Measurements from ENCODE around the gene AMMECR1. TPM values are rescaled to one million over a fixed set of nuclear protein-coding genes. Genes with fewer than 3 reads are reported as not detected.
"Not testable (repeated sequence)": the region's sequence is repeated elsewhere in the genome, so short reads cannot be mapped to it uniquely, and the experiment has no call there.

The AMMECR1 gene
- total RNA-seq: 1 to 10 TPM; 7.7 to 8.0 TPM
- 1 to 10 TPM; 5.3 to 6.1 TPM for polyA plus RNA-seq (ENCODE audit: insufficient read length in 2 of 2)
- long read RNA-seq, donor 1: 0 reads
- long read RNA-seq, donor 2, full-length matches to known transcripts: 2 of 2 reads
- long read RNA-seq, donor 2, partial matches to known transcripts: 0 of 2 reads
- long read RNA-seq, donor 2, other reads (novel, unspliced or antisense): 0 of 2 reads
- long read RNA-seq, donor 3: 0 reads
- long read RNA-seq, donor 4, full-length matches to known transcripts: 4 of 4 reads
- long read RNA-seq, donor 4, partial matches to known transcripts: 0 of 4 reads
- long read RNA-seq, donor 4, other reads (novel, unspliced or antisense): 0 of 4 reads

- DNase-seq (ENCODE audit: low read depth in 4 of 6, low spot score in 6 of 6): peak; percentile 38 to 93 (median 63)
- no peaks in the 10 kb centered on the region for H3K9me3 ChIP-seq (ENCODE audit: control insufficient read depth, insufficient read depth, low read length)
- peak within 1 kb of the TSS; percentile 80 for H3K4me3 ChIP-seq (ENCODE audit: low read depth, low read length)
- H3K27ac ChIP-seq (ENCODE audit: low read depth, low read length): peak within 1 kb of the TSS; percentile 77
- peaks cover 19% of the 10 kb centered on the region for H3K27me3 ChIP-seq (ENCODE audit: control insufficient read depth, insufficient read depth, low read length)
- H3K4me1 ChIP-seq (ENCODE audit: control insufficient read depth, insufficient read depth, low read length): no peaks in the 10 kb centered on the region
- WGBS (ENCODE audit: insufficient coverage): 19% methylated on average over 65 of the region's 78 CpGs
- no peaks in the 10 kb centered on the region for H3K36me3 ChIP-seq (ENCODE audit: control insufficient read depth, insufficient read depth, low read length)
These were observed at the start of gene AMMECR1 for GRCh38 chrX:110317820-110318663. AMMECR1 (minus strand) TSS chrX:110318085; CDS start chrX:110318071, 14 bp downstream.

GRCh38 chrX:110363244-110363643 lies 45.4 kb upstream of the AMMECR1 start:
- peaks cover 2% of the 10 kb centered on the region for H3K27me3 ChIP-seq (ENCODE audit: control insufficient read depth, insufficient read depth, low read length)
- H3K4me1 ChIP-seq (ENCODE audit: control insufficient read depth, insufficient read depth, low read length): no peaks in the 10 kb centered on the region
- H3K27ac ChIP-seq (ENCODE audit: low read depth, low read length): no peak overlapping the region
- H3K4me3 ChIP-seq (ENCODE audit: low read depth, low read length): no peak overlapping the region
- WGBS (ENCODE audit: insufficient coverage): no CpG with 5 or more reads among the region's 1 CpG
- no peak for DNase-seq (ENCODE audit: low read depth in 4 of 6, low spot score in 6 of 6)
- no peaks in the 10 kb centered on the region for H3K9me3 ChIP-seq (ENCODE audit: control insufficient read depth, insufficient read depth, low read length)
- no peaks in the 10 kb centered on the region for H3K36me3 ChIP-seq (ENCODE audit: control insufficient read depth, insufficient read depth, low read length)

- no peaks in the 10 kb centered on the region for H3K9me3 ChIP-seq (ENCODE audit: control insufficient read depth, insufficient read depth, low read length)
- DNase-seq (ENCODE audit: low read depth in 4 of 6, low spot score in 6 of 6): peak in 1 of 6 donors; percentile 1
- no peaks in the 10 kb centered on the region for H3K4me1 ChIP-seq (ENCODE audit: control insufficient read depth, insufficient read depth, low read length)
- H3K4me3 ChIP-seq (ENCODE audit: low read depth, low read length): no peak overlapping the region
- H3K27me3 ChIP-seq (ENCODE audit: control insufficient read depth, insufficient read depth, low read length): peaks cover 4% of the 10 kb centered on the region
- no peaks in the 10 kb centered on the region for H3K36me3 ChIP-seq (ENCODE audit: control insufficient read depth, insufficient read depth, low read length)
- H3K27ac ChIP-seq (ENCODE audit: low read depth, low read length): no peak overlapping the region
- WGBS (ENCODE audit: insufficient coverage): no CpG with 5 or more reads among the region's 1 CpG
These were observed 41.4 kb upstream of the AMMECR1 start for GRCh38 chrX:110359273-110359672.

GRCh38 chrX:110358548-110358947 lies 40.7 kb upstream of the AMMECR1 start, which contains the start of gene RTL9:
RTL9 (plus strand) TSS chrX:110358848; CDS start chrX:110450618, 91,770 bp downstream.
- H3K27ac ChIP-seq (ENCODE audit: low read depth, low read length): no peak within 1 kb of the TSS
- WGBS (ENCODE audit: insufficient coverage): no CpG with 5 or more reads among the region's 2 CpGs
- H3K9me3 ChIP-seq (ENCODE audit: control insufficient read depth, insufficient read depth, low read length): no peaks in the 10 kb centered on the region
- no peaks in the 10 kb centered on the region for H3K36me3 ChIP-seq (ENCODE audit: control insufficient read depth, insufficient read depth, low read length)
- H3K4me1 ChIP-seq (ENCODE audit: control insufficient read depth, insufficient read depth, low read length): no peaks in the 10 kb centered on the region
- DNase-seq (ENCODE audit: low read depth in 4 of 6, low spot score in 6 of 6): no peak
- H3K4me3 ChIP-seq (ENCODE audit: low read depth, low read length): no peak within 1 kb of the TSS
- H3K27me3 ChIP-seq (ENCODE audit: control insufficient read depth, insufficient read depth, low read length): peaks cover 4% of the 10 kb centered on the region

- Histone ChIP-seq H3K27me3 (ENCODE audit: control insufficient read depth, insufficient read depth, low read length) (peaks cover 3% of the 10 kb centered on the region), H3K36me3 (ENCODE audit: control insufficient read depth, insufficient read depth, low read length) (no peaks in the 10 kb centered on the region), H3K9me3 (ENCODE audit: control insufficient read depth, insufficient read depth, low read length) (no peaks in the 10 kb centered on the region), H3K27ac (ENCODE audit: low read depth, low read length) (no peak overlapping the region), H3K4me1 (ENCODE audit: control insufficient read depth, insufficient read depth, low read length) (no peaks in the 10 kb centered on the region), H3K4me3 (ENCODE audit: low read depth, low read length) (no peak overlapping the region)
- DNase-seq (ENCODE audit: low read depth in 4 of 6, low spot score in 6 of 6): no peak
- WGBS (ENCODE audit: insufficient coverage): 53% methylated on average over 7 of the region's 17 CpGs
These were observed 28.8 kb upstream of the AMMECR1 start for GRCh38 chrX:110346681-110347080.

- H3K27me3 ChIP-seq (ENCODE audit: control insufficient read depth, insufficient read depth, low read length): no peaks in the 10 kb centered on the region
- no peak for DNase-seq (ENCODE audit: low read depth in 4 of 6, low spot score in 6 of 6)
- H3K4me3 ChIP-seq (ENCODE audit: low read depth, low read length): no peak overlapping the region
- WGBS (ENCODE audit: insufficient coverage): 75% methylated on average over 3 of the region's 11 CpGs
- H3K9me3 ChIP-seq (ENCODE audit: control insufficient read depth, insufficient read depth, low read length): no peaks in the 10 kb centered on the region
- H3K4me1 ChIP-seq (ENCODE audit: control insufficient read depth, insufficient read depth, low read length): no peaks in the 10 kb centered on the region
- H3K27ac ChIP-seq (ENCODE audit: low read depth, low read length): no peak overlapping the region
- no peaks in the 10 kb centered on the region for H3K36me3 ChIP-seq (ENCODE audit: control insufficient read depth, insufficient read depth, low read length)
These were observed 23.5 kb upstream of the AMMECR1 start for GRCh38 chrX:110341189-110342035.

GRCh38 chrX:110338935-110339334 lies 21.1 kb upstream of the AMMECR1 start:
- Histone ChIP-seq H3K27me3 (ENCODE audit: control insufficient read depth, insufficient read depth, low read length) (no peaks in the 10 kb centered on the region), H3K4me1 (ENCODE audit: control insufficient read depth, insufficient read depth, low read length) (no peaks in the 10 kb centered on the region), H3K27ac (ENCODE audit: low read depth, low read length) (no peak overlapping the region), H3K9me3 (ENCODE audit: control insufficient read depth, insufficient read depth, low read length) (no peaks in the 10 kb centered on the region), H3K4me3 (ENCODE audit: low read depth, low read length) (no peak overlapping the region), H3K36me3 (ENCODE audit: control insufficient read depth, insufficient read depth, low read length) (no peaks in the 10 kb centered on the region)
- no peak for DNase-seq (ENCODE audit: low read depth in 4 of 6, low spot score in 6 of 6)
- WGBS (ENCODE audit: insufficient coverage): 71% methylated on average over 3 of the region's 4 CpGs

GRCh38 chrX:110333458-110333857 lies 15.6 kb upstream of the AMMECR1 start:
- not testable (repeated sequence) for H3K27ac ChIP-seq (ENCODE audit: low read depth, low read length); H3K4me1 ChIP-seq (ENCODE audit: control insufficient read depth, insufficient read depth, low read length); H3K9me3 ChIP-seq (ENCODE audit: control insufficient read depth, insufficient read depth, low read length); H3K27me3 ChIP-seq (ENCODE audit: control insufficient read depth, insufficient read depth, low read length); H3K36me3 ChIP-seq (ENCODE audit: control insufficient read depth, insufficient read depth, low read length); H3K4me3 ChIP-seq (ENCODE audit: low read depth, low read length); DNase-seq (ENCODE audit: low read depth in 4 of 6, low spot score in 6 of 6)
- WGBS (ENCODE audit: insufficient coverage): no CpG with 5 or more reads among the region's 1 CpG

- 57% methylated on average over 2 of the region's 3 CpGs for WGBS (ENCODE audit: insufficient coverage)
- Histone ChIP-seq H3K27ac (ENCODE audit: low read depth, low read length) (no peak overlapping the region), H3K36me3 (ENCODE audit: control insufficient read depth, insufficient read depth, low read length) (no peaks in the 10 kb centered on the region), H3K27me3 (ENCODE audit: control insufficient read depth, insufficient read depth, low read length) (peaks cover 2% of the 10 kb centered on the region), H3K9me3 (ENCODE audit: control insufficient read depth, insufficient read depth, low read length) (no peaks in the 10 kb centered on the region), H3K4me3 (ENCODE audit: low read depth, low read length) (no peak overlapping the region), H3K4me1 (ENCODE audit: control insufficient read depth, insufficient read depth, low read length) (no peaks in the 10 kb centered on the region)
- DNase-seq (ENCODE audit: low read depth in 4 of 6, low spot score in 6 of 6): no peak
These were observed 13.7 kb upstream of the AMMECR1 start for GRCh38 chrX:110331444-110332030.
